ENCODE measurements around the gene HYCC2. TPM values are rescaled to one million over a fixed set of nuclear protein-coding genes. Genes with fewer than 3 reads are reported as not detected.
A peak's percentile ranks its signal among the peaks of the same experiment; 100 is the strongest.
"Not testable (repeated sequence)": the region's sequence is repeated elsewhere in the genome, so short reads cannot be mapped to it uniquely, and the experiment has no call there.

Gene HYCC2
- 10 to 100 TPM in 4 of 10 donors, 1 to 10 TPM in 6; 5.2 to 10.7 (median 7.8) TPM for polyA plus RNA-seq (ENCODE audit: insufficient read length in 10 of 10)
- long read RNA-seq, donor 1, result 0 reads
- long read RNA-seq, donor 2, result 0 reads
- long read RNA-seq, donor 3, result 0 reads
- long read RNA-seq, donor 4, result 0 reads
- long read RNA-seq, donor 5, result 0 reads
- long read RNA-seq, donor 6, full-length matches to known transcripts, result 1 of 452 reads
- long read RNA-seq, donor 6, partial matches to known transcripts, result 215 of 452 reads
- long read RNA-seq, donor 6, other reads (novel, unspliced or antisense), result 236 of 452 reads
- long read RNA-seq, donor 7, result 0 reads
- long read RNA-seq, donor 8, partial matches to known transcripts, result 8 of 9 reads
- long read RNA-seq, donor 8, other reads (novel, unspliced or antisense), result 0 of 9 reads
- long read RNA-seq, donor 9, partial matches to known transcripts, result 34 of 51 reads
- long read RNA-seq, donor 9, other reads (novel, unspliced or antisense), result 17 of 51 reads

GRCh38 chr2:201071479-201072200, at the start of gene HYCC2, which contains the start of gene NDUFB3:
Gene HYCC2, minus strand, starts transcription at chr2:201071671. Its CDS starts 47,662 bp downstream, at chr2:201024009.
Gene NDUFB3, plus strand, starts transcription at chr2:201072001. Its CDS starts 6,882 bp downstream, at chr2:201078883.
- peak; percentile 94 to 97 (median 96) for DNase-seq

- DNase-seq, result no peak
These were observed 47.7 kb upstream of the HYCC2 start for GRCh38 chr2:201118961-201119854.

GRCh38 chr2:201118121-201118960, 46.9 kb upstream of the HYCC2 start:
- peak; percentile 77 to 91 (median 78) for DNase-seq

GRCh38 chr2:201117735-201118094, 46.2 kb upstream of the HYCC2 start:
- not testable (repeated sequence) for DNase-seq

- DNase-seq, result peak; percentile 69 to 87 (median 74)
These were observed 45.7 kb upstream of the HYCC2 start for GRCh38 chr2:201116959-201117734.

- DNase-seq, result peak; percentile 72 to 95 (median 80)
These were observed 44.9 kb upstream of the HYCC2 start, which contains the start of gene CFLAR for GRCh38 chr2:201116115-201116958. Gene CFLAR, plus strand, starts transcription at chr2:201116164. Its CDS starts 13,702 bp downstream, at chr2:201129866.

- DNase-seq, result no peak
These were observed 43.4 kb upstream of the HYCC2 start for GRCh38 chr2:201114846-201115245.

- no peak for DNase-seq
These were observed 42.9 kb upstream of the HYCC2 start for GRCh38 chr2:201114350-201114749.

GRCh38 chr2:201111096-201111495, 39.6 kb upstream of the HYCC2 start:
- DNase-seq, result no peak

GRCh38 chr2:201110615-201111014, 39.1 kb upstream of the HYCC2 start:
- no peak for DNase-seq

GRCh38 chr2:201109186-201109585, 37.7 kb upstream of the HYCC2 start:
- no peak for DNase-seq

- no peak for DNase-seq
These were observed 36.9 kb upstream of the HYCC2 start for GRCh38 chr2:201108341-201108740.

GRCh38 chr2:201107624-201108023, 36.2 kb upstream of the HYCC2 start:
- no peak for DNase-seq

- DNase-seq, result no peak
These were observed 34.3 kb upstream of the HYCC2 start for GRCh38 chr2:201105759-201106158.

GRCh38 chr2:201100497-201100896, 29.0 kb upstream of the HYCC2 start:
- no peak for DNase-seq

- no peak for DNase-seq
These were observed 22.1 kb upstream of the HYCC2 start for GRCh38 chr2:201093573-201093972.

GRCh38 chr2:201090574-201090973, 19.1 kb upstream of the HYCC2 start:
- DNase-seq, result no peak

- DNase-seq, result no peak
These were observed 13.4 kb upstream of the HYCC2 start for GRCh38 chr2:201084863-201085262.

GRCh38 chr2:201074996-201075395, 3.5 kb upstream of the HYCC2 start:
- no peak for DNase-seq

Data from muscle of back (tissue), 13 donors.